Thoracic aorta (tissue), 2 donors: ENCODE results near the gene KCNAB1. TPM values are rescaled to one million over a fixed set of nuclear protein-coding genes. Genes with fewer than 3 reads are reported as not detected.

ENCODE experiments used
- ATAC-seq: fragments of 150-250 bp; one replicate; pipeline ENCODE4 v1.8.0; 2017; ENCODE audit warnings: low read depth; ENCODE audit not compliant: insufficient number of reproducible peaks, low FRiP score
- DNase-seq: peaks from one replicate; pipeline ENCODE4 v3.0.0-alpha.2; 2020; ENCODE audit warnings: low spot score
- H3K27ac ChIP-seq, 2 donors: fragments of 200-600 bp; sonication (generic); 1 replicate in 1 of 2; 2 replicates in 1 of 2; pipeline ENCODE4 v1.5.1; 2016; ENCODE audit warnings: mild to moderate bottlenecking in 2 of 2, moderate library complexity in 2 of 2
- H3K27me3 ChIP-seq: fragments of 200-600 bp; sonication (generic); replicated peaks from 2 replicates; pipeline ENCODE4 v1.6.0; 2016; ENCODE audit warnings: mild to moderate bottlenecking; ENCODE audit not compliant: insufficient read depth
- H3K36me3 ChIP-seq: fragments of 200-600 bp; sonication (generic); one replicate; pipeline ENCODE4 v1.5.1; 2016
- H3K4me1 ChIP-seq, 2 donors: fragments of 200-600 bp; sonication (generic); 1 replicate in 1 of 2; 2 replicates in 1 of 2; pipeline versions ENCODE4 v1.5.1 to v1.6.0; 2016; ENCODE audit warnings: low read depth in 2 of 2, mild to moderate bottlenecking in 1 of 2; ENCODE audit not compliant: control insufficient read depth in 1 of 2
- H3K4me3 ChIP-seq: fragments of 200-600 bp; sonication (generic); 2 replicates; pipeline ENCODE4 v1.5.1; 2016; ENCODE audit warnings: mild to moderate bottlenecking
- H3K9me3 ChIP-seq: fragments of 200-600 bp; sonication (generic); 2 replicates; pipeline ENCODE4 v1.5.1; 2016
- total RNA-seq, 2 donors: library from RNA; depleted of rRNA; stranded (reverse); fragments of >200 nt; gene quantifications; one replicate each; pipeline versions ENCODE4 v1.1.0 to v1.2.3, GENCODE V29; 2016
- TF ChIP-seq, protein P1 (sequence below): fragments of 200-600 bp; sonication (generic); IDR thresholded peaks from one replicate; pipeline ENCODE4 v1.5.1; 2019; ENCODE audit warnings: antibody characterized with exemption

Gene KCNAB1
- total RNA-seq, 2 donors from 2014 or later = 12.2 to 14.2 TPM

- H3K36me3 ChIP-seq = no peaks in the 10 kb centered on the region
- H3K9me3 ChIP-seq = no peaks in the 10 kb centered on the region
- ATAC-seq (peak; percentile 49), DNase-seq (no peak)
- no peaks in the 10 kb centered on the region for H3K27me3 ChIP-seq
- H3K4me3 ChIP-seq = no peak overlapping the region
- peaks cover 19 to 57% of the 10 kb centered on the region in 2 donors for H3K4me1 ChIP-seq
- TF ChIP-seq, protein P1, sequence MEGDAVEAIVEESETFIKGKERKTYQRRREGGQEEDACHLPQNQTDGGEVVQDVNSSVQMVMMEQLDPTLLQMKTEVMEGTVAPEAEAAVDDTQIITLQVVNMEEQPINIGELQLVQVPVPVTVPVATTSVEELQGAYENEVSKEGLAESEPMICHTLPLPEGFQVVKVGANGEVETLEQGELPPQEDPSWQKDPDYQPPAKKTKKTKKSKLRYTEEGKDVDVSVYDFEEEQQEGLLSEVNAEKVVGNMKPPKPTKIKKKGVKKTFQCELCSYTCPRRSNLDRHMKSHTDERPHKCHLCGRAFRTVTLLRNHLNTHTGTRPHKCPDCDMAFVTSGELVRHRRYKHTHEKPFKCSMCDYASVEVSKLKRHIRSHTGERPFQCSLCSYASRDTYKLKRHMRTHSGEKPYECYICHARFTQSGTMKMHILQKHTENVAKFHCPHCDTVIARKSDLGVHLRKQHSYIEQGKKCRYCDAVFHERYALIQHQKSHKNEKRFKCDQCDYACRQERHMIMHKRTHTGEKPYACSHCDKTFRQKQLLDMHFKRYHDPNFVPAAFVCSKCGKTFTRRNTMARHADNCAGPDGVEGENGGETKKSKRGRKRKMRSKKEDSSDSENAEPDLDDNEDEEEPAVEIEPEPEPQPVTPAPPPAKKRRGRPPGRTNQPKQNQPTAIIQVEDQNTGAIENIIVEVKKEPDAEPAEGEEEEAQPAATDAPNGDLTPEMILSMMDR = no peak
- peak overlapping the region; percentile 49 to 62 for H3K27ac ChIP-seq
These were observed 372.5 kb downstream of the KCNAB1 start for GRCh38 chr3:156492801-156493261.

DNA sequence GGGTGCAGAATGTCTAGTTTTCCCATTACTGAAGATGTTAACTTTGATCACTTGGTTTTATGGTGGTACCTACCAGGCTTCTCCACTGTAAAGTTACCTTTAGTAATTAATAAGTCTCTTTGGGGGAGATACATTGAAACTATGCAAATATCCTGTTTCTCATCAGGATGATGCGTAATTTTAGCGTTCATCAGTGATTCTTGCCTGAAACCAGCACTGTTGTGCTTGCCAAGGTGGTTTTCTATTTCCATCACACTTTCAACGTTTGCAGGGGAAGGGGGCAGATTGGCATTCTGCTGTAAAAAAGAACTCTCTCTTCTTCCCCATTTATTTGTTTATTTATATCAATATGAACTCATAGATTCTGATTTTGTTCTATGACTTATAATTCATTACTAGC is 373.5 kb downstream of the KCNAB1 start:
- H3K27me3 ChIP-seq = no peaks in the 10 kb centered on the region
- no peak for DNase-seq
- TF ChIP-seq, protein P1 = no peak
- peaks cover 19 to 54% of the 10 kb centered on the region in 2 donors for H3K4me1 ChIP-seq
- no peak overlapping the region for H3K4me3 ChIP-seq
- no peaks in the 10 kb centered on the region for H3K9me3 ChIP-seq
- H3K27ac ChIP-seq = peak overlapping the region; percentile 36 to 49
- H3K36me3 ChIP-seq = no peaks in the 10 kb centered on the region
- ATAC-seq = no peak

GRCh38 chr3:156495816-156496215 is 375.4 kb downstream of the KCNAB1 start:
- no peak for DNase-seq
- Histone ChIP-seq H3K9me3 (no peaks in the 10 kb centered on the region), H3K27ac (no peak overlapping the region), H3K27me3 (no peaks in the 10 kb centered on the region), H3K4me3 (no peak overlapping the region), H3K36me3 (no peaks in the 10 kb centered on the region), H3K4me1 (peaks cover 16 to 42% of the 10 kb centered on the region in 2 donors)
- TF ChIP-seq, protein P1 = no peak
- ATAC-seq = no peak

GRCh38 chr3:156497326-156497725 is 376.9 kb downstream of the KCNAB1 start:
- Histone ChIP-seq H3K4me1 (peaks cover 12 to 29% of the 10 kb centered on the region in 2 donors), H3K36me3 (no peaks in the 10 kb centered on the region), H3K4me3 (no peak overlapping the region), H3K27ac (peak overlapping the region in 1 of 2 donors; percentile 23), H3K27me3 (no peaks in the 10 kb centered on the region), H3K9me3 (no peaks in the 10 kb centered on the region)
- DNase-seq = no peak
- no peak for ATAC-seq
- TF ChIP-seq, protein P1 = no peak

- Histone ChIP-seq H3K27me3 (no peaks in the 10 kb centered on the region), H3K9me3 (no peaks in the 10 kb centered on the region), H3K4me3 (no peak overlapping the region), H3K36me3 (no peaks in the 10 kb centered on the region), H3K4me1 (peaks cover 7 to 28% of the 10 kb centered on the region in 2 donors), H3K27ac (no peak overlapping the region)
- TF ChIP-seq, protein P1 = no peak
- DNase-seq = no peak
- ATAC-seq = no peak
These were observed 377.9 kb downstream of the KCNAB1 start for GRCh38 chr3:156498307-156498706.
